Measurements from ENCODE around the gene PTPRT.

DNA sequence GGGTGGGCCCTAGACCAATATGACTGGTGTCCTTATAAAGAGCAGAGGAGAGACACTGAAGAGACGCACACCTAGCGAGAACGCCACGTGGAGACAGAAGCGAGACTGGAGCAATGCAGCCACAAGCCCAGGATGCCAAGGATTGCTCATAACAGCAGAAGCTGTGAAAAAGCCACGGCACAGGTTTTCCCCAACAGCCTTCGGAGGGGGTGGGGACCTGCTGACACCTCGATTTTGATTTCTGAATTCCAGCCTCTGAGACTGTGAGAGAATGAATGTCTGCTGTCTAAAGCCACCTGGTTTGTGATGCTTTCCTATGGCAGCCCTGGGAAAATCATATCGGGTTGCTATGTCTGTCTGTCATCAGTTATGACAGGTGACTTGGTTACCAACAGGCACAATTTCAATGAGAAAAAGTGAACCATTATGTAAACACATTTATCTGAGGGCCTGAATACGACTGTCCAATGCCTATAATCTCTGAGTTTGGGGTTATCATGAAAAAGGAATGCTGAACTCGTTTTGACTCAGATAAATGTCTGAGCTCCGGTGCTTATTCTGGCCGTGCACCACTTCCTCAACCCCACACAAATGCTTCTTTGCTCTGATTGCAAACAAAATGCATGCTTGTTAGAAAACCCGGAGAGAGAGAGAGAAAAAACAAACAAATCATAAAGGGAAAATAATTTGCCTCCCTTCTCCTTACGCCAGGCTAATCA, 769.7 kb downstream of the PTPRT start:
- TF ChIP-seq ZBTB8A (tag by site-specific recombination; IDR thresholded peaks at IDR 0.05) (no peak), ZNF23 (tag by site-specific recombination; IDR thresholded peaks at IDR 0.05; ENCODE audit: borderline replicate concordance) (no peak)
- TF ChIP-seq, protein P1, sequence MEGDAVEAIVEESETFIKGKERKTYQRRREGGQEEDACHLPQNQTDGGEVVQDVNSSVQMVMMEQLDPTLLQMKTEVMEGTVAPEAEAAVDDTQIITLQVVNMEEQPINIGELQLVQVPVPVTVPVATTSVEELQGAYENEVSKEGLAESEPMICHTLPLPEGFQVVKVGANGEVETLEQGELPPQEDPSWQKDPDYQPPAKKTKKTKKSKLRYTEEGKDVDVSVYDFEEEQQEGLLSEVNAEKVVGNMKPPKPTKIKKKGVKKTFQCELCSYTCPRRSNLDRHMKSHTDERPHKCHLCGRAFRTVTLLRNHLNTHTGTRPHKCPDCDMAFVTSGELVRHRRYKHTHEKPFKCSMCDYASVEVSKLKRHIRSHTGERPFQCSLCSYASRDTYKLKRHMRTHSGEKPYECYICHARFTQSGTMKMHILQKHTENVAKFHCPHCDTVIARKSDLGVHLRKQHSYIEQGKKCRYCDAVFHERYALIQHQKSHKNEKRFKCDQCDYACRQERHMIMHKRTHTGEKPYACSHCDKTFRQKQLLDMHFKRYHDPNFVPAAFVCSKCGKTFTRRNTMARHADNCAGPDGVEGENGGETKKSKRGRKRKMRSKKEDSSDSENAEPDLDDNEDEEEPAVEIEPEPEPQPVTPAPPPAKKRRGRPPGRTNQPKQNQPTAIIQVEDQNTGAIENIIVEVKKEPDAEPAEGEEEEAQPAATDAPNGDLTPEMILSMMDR (tag by site-specific recombination; IDR thresholded peaks at IDR 0.05) = no peak
- TF ChIP-seq, protein P2, sequence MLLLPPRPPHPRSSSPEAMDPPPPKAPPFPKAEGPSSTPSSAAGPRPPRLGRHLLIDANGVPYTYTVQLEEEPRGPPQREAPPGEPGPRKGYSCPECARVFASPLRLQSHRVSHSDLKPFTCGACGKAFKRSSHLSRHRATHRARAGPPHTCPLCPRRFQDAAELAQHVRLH (tag by site-specific recombination; IDR thresholded peaks at IDR 0.05) = no peak
